GM12892 (cell line): ENCODE measurements around the gene EIF3F.

ENCODE experiments used
- POLR2A ChIP-seq: IDR thresholded peaks from 2 replicates; pipeline ENCODE4 v1.6.1; 2011; ENCODE audit warnings: low read depth, low read length, control low read depth
- TAF1 ChIP-seq: IDR thresholded peaks from 2 replicates; pipeline ENCODE4 v1.6.1; 2011; ENCODE audit warnings: low read depth, mild to moderate bottlenecking, control low read depth, low read length, borderline replicate concordance

DNA sequence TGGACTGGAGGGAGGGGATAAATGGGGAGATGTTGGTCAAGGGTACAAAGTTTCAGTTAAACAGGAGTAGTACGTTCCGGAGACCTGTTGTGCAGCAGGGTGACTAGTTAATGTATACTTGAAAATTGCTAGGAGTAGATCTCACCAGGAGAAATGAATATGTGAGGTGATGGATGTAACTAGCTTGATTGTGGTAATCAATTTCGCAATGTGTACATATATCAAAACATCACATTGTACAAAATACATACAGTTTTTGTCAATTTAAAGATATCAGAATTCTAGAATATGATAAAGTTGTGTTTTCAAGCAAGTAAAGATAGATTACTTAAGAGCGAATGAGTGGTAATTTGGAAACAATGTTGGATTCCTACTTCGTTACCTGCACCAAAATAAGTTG lies 13.3 kb downstream of the EIF3F start:
- no peak for TF ChIP-seq TAF1
- TF ChIP-seq POLR2A = no peak
